Liver (tissue), 9 donors: ENCODE results near the gene VSIG10L. TPM values are rescaled to one million over a fixed set of nuclear protein-coding genes. Genes with fewer than 3 reads are reported as not detected.

ENCODE experiments used
- DNase-seq: peaks from one replicate; pipeline ENCODE4 v3.0.0-alpha.2; 2017; ENCODE audit warnings: low spot score
- H3K27ac ChIP-seq, 2 donors: one replicate each; pipeline ENCODE4 v1.7.0; 2013; ENCODE audit warnings: inconsistent platforms in 2 of 2, low read length in 2 of 2, control low read depth in 1 of 2, low read depth in 1 of 2, mild to moderate bottlenecking in 1 of 2
- H3K27me3 ChIP-seq, 4 donors: one replicate each; pipeline versions ENCODE4 v1.6.1 to v1.7.0; 2013; ENCODE audit warnings: low read length in 3 of 4, inconsistent platforms in 1 of 4, mild to moderate bottlenecking in 1 of 4, moderate library complexity in 1 of 4; ENCODE audit not compliant: control insufficient read depth in 4 of 4, insufficient read depth in 4 of 4
- H3K36me3 ChIP-seq, 4 donors: one replicate each; pipeline versions ENCODE4 v1.6.1 to v1.7.0; 2013; ENCODE audit warnings: low read length in 3 of 4, mild to moderate bottlenecking in 3 of 4, low read depth in 1 of 4, moderate library complexity in 1 of 4; ENCODE audit not compliant: control insufficient read depth in 4 of 4, insufficient read depth in 3 of 4
- H3K4me1 ChIP-seq, 4 donors: one replicate each; pipeline versions ENCODE4 v1.6.1 to v1.7.0; 2013; ENCODE audit warnings: low read length in 3 of 4, mild to moderate bottlenecking in 3 of 4, moderate library complexity in 1 of 4; ENCODE audit not compliant: control insufficient read depth in 4 of 4, insufficient read depth in 4 of 4
- H3K4me3 ChIP-seq, 3 donors: one replicate each; pipeline versions ENCODE4 v1.6.1 to v1.7.0; 2013; ENCODE audit warnings: low read length in 3 of 3, control low read depth in 1 of 3, low read depth in 1 of 3, mild to moderate bottlenecking in 1 of 3
- H3K9ac ChIP-seq, 2 donors: one replicate each; pipeline ENCODE4 v1.7.0; 2013; ENCODE audit warnings: low read length in 2 of 2, mild to moderate bottlenecking in 2 of 2, moderate library complexity in 2 of 2, control low read depth in 1 of 2, low read depth in 1 of 2
- H3K9me3 ChIP-seq, 4 donors: one replicate each; pipeline versions ENCODE4 v1.6.1 to v1.7.0; 2013; ENCODE audit warnings: low read length in 3 of 4; ENCODE audit not compliant: control insufficient read depth in 4 of 4
- ATF3 ChIP-seq: IDR thresholded peaks from 2 replicates; pipeline ENCODE4 v1.6.1; 2016; ENCODE audit warnings: antibody characterized with exemption
- CTCF ChIP-seq: fragments of 150-350 bp; IDR thresholded peaks from 2 replicates; pipeline ENCODE4 v1.5.1; 2017; ENCODE audit warnings: improper control_type of control experiment, low read depth, low read length; ENCODE audit not compliant: missing input control
- EGR1 ChIP-seq, 2 donors: IDR thresholded peaks; 2 replicates each; pipeline ENCODE4 v1.6.1; 2016 to 2018; ENCODE audit warnings: antibody characterized with exemption in 2 of 2, low read depth in 2 of 2
- FOXA1 ChIP-seq: IDR thresholded peaks from 2 replicates; pipeline ENCODE4 v1.6.1; 2016; ENCODE audit warnings: antibody characterized with exemption
- FOXA2 ChIP-seq: IDR thresholded peaks from 2 replicates; pipeline ENCODE4 v1.6.1; 2016; ENCODE audit warnings: antibody characterized with exemption
- HNF4A ChIP-seq, 2 donors: conservative IDR thresholded peaks; 2 replicates each; pipeline ENCODE4 v1.6.1; 2016; ENCODE audit warnings: antibody characterized with exemption in 2 of 2, mild to moderate bottlenecking in 2 of 2
- JUND ChIP-seq, 2 donors: IDR thresholded peaks; 2 replicates each; pipeline ENCODE4 v1.6.1; 2016; ENCODE audit warnings: antibody characterized with exemption in 2 of 2
- MAX ChIP-seq: IDR thresholded peaks from 2 replicates; pipeline ENCODE4 v1.6.1; 2016; ENCODE audit warnings: antibody characterized with exemption
- NR2F2 ChIP-seq: IDR thresholded peaks from 2 replicates; pipeline ENCODE4 v1.6.1; 2016; ENCODE audit warnings: antibody characterized with exemption
- RAD21 ChIP-seq, 2 donors: IDR thresholded peaks; 2 replicates each; pipeline ENCODE4 v1.6.1; 2016; ENCODE audit warnings: antibody characterized with exemption in 2 of 2, mild to moderate bottlenecking in 2 of 2
- REST ChIP-seq: IDR thresholded peaks from 2 replicates; pipeline ENCODE4 v1.6.1; 2016; ENCODE audit warnings: antibody characterized with exemption, mild to moderate bottlenecking
- RXRA ChIP-seq, 2 donors: IDR thresholded peaks; 2 replicates each; pipeline ENCODE4 v1.6.1; 2017 to 2018; ENCODE audit warnings: antibody characterized with exemption in 2 of 2, mild to moderate bottlenecking in 1 of 2
- SP1 ChIP-seq: IDR thresholded peaks from 2 replicates; pipeline ENCODE4 v1.6.1; 2018; ENCODE audit warnings: antibody characterized with exemption, mild to moderate bottlenecking
- TAF1 ChIP-seq: conservative IDR thresholded peaks from 2 replicates; pipeline ENCODE4 v1.6.1; 2016; ENCODE audit warnings: antibody characterized with exemption, mild to moderate bottlenecking
- YY1 ChIP-seq: IDR thresholded peaks from 2 replicates; pipeline ENCODE4 v1.6.1; 2016; ENCODE audit warnings: antibody characterized with exemption, mild to moderate bottlenecking
- ZBTB33 ChIP-seq: IDR thresholded peaks from 2 replicates; pipeline ENCODE4 v1.6.1; 2016; ENCODE audit warnings: antibody characterized with exemption
- WGBS: extraction: QIAGEN DNeasy Blood & Tissue Kit; methylation state at CpG from one replicate; pipeline ENCODE4 v1.1.7; 2013; 5-methylcytosine and 5-hydroxymethylcytosine counted together
- polyA plus RNA-seq, 2 donors: library from polyadenylated mRNA; stranded (reverse) in 1 of 2; unstranded in 1 of 2; fragments of 200-250 nt in 1 of 2; fragments of >200 nt in 1 of 2; fragmentation: Nextera tagmentation in 1 of 2; extraction: Ambion mirVana in 1 of 2; gene quantifications; one replicate each; pipeline versions ENCODE4 v1.2.1 to v1.2.3, GENCODE V29; 2013 to 2015
- total RNA-seq, 2 donors: library from RNA; depleted of rRNA; stranded (reverse); fragments of >200 nt; gene quantifications; one replicate each; pipeline ENCODE4 v1.2.3, GENCODE V29; 2014
- donor health status: healthy.
- donor health status: healthy.
- donor health status: healthy.
- donor health status: healthy.
- donor health status: healthy.

The VSIG10L gene
- total and polyA plus RNA-seq, 4 donors: 0.60 to 1.8 (median 0.83) TPM

GRCh38 chr19:51289635-51290034, 52.3 kb downstream of the VSIG10L start (continued):
- TF ChIP-seq SP1: no peak
- no peak for TF ChIP-seq CTCF
- TF ChIP-seq YY1: no peak
- no peak for TF ChIP-seq MAX
- TF ChIP-seq EGR1 (IDR thresholded peaks at IDR 0.05; ENCODE audit: low read depth in 2 of 2): no peak

- Histone ChIP-seq H3K9me3 (no peaks in the 10 kb centered on the region), H3K4me1 (no peaks in the 10 kb centered on the region), H3K27ac (no peak overlapping the region), H3K36me3 (no peaks in the 10 kb centered on the region), H3K4me3 (no peak overlapping the region), H3K27me3 (peaks cover 0 to 3% (median 0%) of the 10 kb centered on the region in 4 donors), H3K9ac (no peak overlapping the region)
- WGBS: 60% methylated on average over 3 of the region's 3 CpGs
- TF ChIP-seq RXRA (IDR thresholded peaks at IDR 0.05): no peak
- no peak for TF ChIP-seq REST
- no peak for TF ChIP-seq ZBTB33
- TF ChIP-seq YY1: no peak
- no peak for TF ChIP-seq ATF3
- no peak for TF ChIP-seq FOXA2
- no peak for TF ChIP-seq NR2F2
- no peak for TF ChIP-seq FOXA1
- no peak for TF ChIP-seq TAF1
- no peak for TF ChIP-seq HNF4A (conservative IDR thresholded peaks at IDR 0.05)
- DNase-seq: no peak
These were observed 56.3 kb downstream of the VSIG10L start for GRCh38 chr19:51285682-51286081.

- Histone ChIP-seq H3K36me3 (no peaks in the 10 kb centered on the region), H3K9me3 (no peaks in the 10 kb centered on the region), H3K9ac (no peak overlapping the region), H3K4me3 (no peak overlapping the region), H3K4me1 (no peaks in the 10 kb centered on the region), H3K27me3 (peaks cover 0 to 1% (median 0%) of the 10 kb centered on the region in 4 donors), H3K27ac (no peak overlapping the region)
- DNase-seq: no peak
- 74% methylated on average over 4 of the region's 4 CpGs for WGBS
- TF ChIP-seq JUND (IDR thresholded peaks at IDR 0.05) (no peak), TAF1 (no peak), RAD21 (IDR thresholded peaks at IDR 0.05) (no peak), REST (no peak), ATF3 (no peak), NR2F2 (no peak), CTCF (no peak), RXRA (IDR thresholded peaks at IDR 0.05) (no peak), EGR1 (IDR thresholded peaks at IDR 0.05; ENCODE audit: low read depth in 2 of 2) (no peak)
These were observed 59.6 kb downstream of the VSIG10L start for GRCh38 chr19:51282335-51282734.
